Measurements from ENCODE around the gene MSANTD7. TPM values are rescaled to one million over a fixed set of nuclear protein-coding genes. Genes with fewer than 3 reads are reported as not detected.

MSANTD7 gene
- total RNA-seq, 1 donor from 2014 or later: 29.6 TPM

DNA sequence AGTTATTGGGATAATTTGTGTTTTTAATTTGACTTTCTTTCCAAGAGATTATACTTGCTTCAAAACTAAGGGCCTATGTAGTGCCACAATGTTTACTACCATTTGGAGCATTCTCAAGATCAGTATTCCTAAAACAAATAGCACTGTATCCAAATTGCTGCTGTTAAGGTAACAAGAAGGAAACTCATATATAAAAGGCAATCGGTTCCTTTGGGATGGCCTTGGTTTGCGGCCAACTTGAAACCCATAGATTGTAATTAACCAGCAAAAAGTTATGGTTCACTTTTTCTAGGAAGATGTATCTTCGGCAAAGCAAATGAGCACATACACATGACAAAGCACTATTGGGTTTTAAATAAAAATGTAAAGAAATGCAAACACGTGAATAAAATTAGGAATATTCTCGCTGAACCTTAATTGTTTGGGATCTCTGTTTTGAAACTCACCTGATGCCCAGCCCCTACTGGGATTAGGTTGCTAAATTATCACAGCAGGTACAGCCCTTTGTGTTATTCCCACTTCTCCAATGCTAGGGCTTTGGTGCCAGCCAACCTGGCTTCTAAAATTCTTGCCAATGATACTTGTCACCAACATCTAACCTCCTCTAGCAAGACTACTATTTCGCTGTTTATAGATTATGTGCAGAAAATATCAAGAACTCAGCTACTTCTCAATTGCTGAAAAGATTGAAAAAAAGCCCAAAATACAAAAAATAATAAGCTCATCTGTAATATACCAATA lies 16.3 kb upstream of the MSANTD7 start:
- DNase-seq (ENCODE audit: low spot score): no peak
- no peaks in the 10 kb centered on the region for H3K9me3 Mint-ChIP-seq
- peaks cover 9% of the 10 kb centered on the region for H3K27me3 Mint-ChIP-seq (ENCODE audit: insufficient read depth)
- no peak overlapping the region for H3K4me3 Mint-ChIP-seq
- H3K27ac Mint-ChIP-seq: no peak overlapping the region
- intact Hi-C loops (cut with micrococcal nuclease): loop anchor here (2.0 kb wide), 1 partner anchor 17 kb away; the partner anchor contains the start of genes CDNF, HSPA14 and MSANTD7
- peaks cover 22% of the 10 kb centered on the region for H3K4me1 Mint-ChIP-seq (ENCODE audit: low read depth)
- no peaks in the 10 kb centered on the region for H3K36me3 Mint-ChIP-seq (ENCODE audit: low read depth)

GRCh38 chr10:14822879-14823755 lies 15.0 kb upstream of the MSANTD7 start:
- intact Hi-C loops (cut with micrococcal nuclease): loop anchor here (1.0 to 2.0 kb wide), 6 partner anchors 16 to 626 kb away; partner anchors contain the start of genes CDNF, HSPA14 and MSANTD7
- Mint-ChIP-seq H3K27ac (no peak overlapping the region), H3K27me3 (ENCODE audit: insufficient read depth) (peaks cover 9% of the 10 kb centered on the region), H3K36me3 (ENCODE audit: low read depth) (no peaks in the 10 kb centered on the region), H3K4me3 (no peak overlapping the region), H3K4me1 (ENCODE audit: low read depth) (peaks cover 22% of the 10 kb centered on the region), H3K9me3 (no peaks in the 10 kb centered on the region)
- DNase-seq (ENCODE audit: low spot score): no peak

DNA sequence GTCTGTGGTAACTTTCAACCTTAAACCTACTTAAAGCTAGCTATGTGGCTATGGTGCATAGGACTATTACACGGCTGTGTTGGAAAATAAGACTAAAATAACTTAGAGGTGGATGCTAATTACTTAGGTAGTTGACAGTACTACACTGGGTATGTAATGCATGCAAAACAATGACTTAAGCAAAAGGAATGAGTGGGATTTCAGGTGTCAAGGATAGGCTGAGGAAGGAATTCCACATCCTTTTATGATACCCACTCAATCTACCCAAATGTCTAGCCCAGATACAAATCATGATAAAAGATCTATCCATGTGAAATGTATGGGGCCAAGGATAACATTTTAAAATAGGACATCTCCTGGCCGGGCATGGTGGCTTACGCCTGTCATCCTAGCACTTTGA lies 14.1 kb upstream of the MSANTD7 start:
- DNase-seq (ENCODE audit: low spot score): no peak
- Mint-ChIP-seq H3K4me1 (ENCODE audit: low read depth) (peaks cover 22% of the 10 kb centered on the region), H3K27me3 (ENCODE audit: insufficient read depth) (peaks cover 9% of the 10 kb centered on the region), H3K4me3 (no peak overlapping the region), H3K27ac (no peak overlapping the region), H3K9me3 (no peaks in the 10 kb centered on the region), H3K36me3 (ENCODE audit: low read depth) (no peaks in the 10 kb centered on the region)
- intact Hi-C loops (cut with micrococcal nuclease): loop anchor here (1.0 to 2.0 kb wide), 6 partner anchors 15 to 627 kb away; partner anchors contain the start of genes CDNF, HSPA14 and MSANTD7

DNA sequence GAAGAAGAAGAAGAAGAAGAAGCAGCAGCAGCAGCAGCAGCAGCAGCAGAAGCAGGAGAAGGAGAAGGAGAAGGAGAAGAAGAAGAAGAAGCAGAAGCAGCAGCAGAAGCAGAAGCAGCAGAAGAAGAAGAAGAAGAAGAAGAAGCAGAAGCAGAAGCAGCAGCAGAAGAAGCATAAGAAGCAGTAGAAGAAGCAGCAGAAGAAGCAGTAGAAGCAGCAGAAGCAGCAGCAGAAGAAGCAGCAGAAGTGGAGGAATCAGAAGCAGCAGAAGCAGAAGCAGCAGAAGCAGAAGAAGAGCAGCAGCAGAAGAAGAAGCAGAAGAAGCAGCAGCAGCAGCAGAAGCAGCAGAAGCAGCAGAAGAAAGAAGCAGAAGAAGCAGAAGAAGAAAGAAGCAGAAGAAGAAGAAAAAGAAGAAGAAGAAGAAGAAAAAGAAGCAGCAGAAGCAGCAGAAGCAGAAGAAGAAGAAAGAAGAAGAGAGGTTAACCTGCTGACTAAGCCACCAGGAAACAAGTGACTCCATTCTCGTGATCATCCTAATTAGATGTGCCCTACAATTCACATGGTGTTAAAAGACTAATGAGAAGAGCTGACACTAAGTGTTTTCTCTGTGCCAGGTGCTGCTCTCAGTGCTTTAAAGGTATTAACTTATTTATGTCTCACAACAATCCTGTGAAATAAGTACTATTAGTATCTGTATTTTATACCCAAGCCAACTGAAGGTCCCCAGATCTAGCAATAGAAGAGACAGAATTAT lies 11.9 kb upstream of the MSANTD7 start:
- H3K27ac Mint-ChIP-seq: no peak overlapping the region
- H3K4me1 Mint-ChIP-seq (ENCODE audit: low read depth): peaks cover 14% of the 10 kb centered on the region
- intact Hi-C loops (cut with micrococcal nuclease): no loop called here
- H3K36me3 Mint-ChIP-seq (ENCODE audit: low read depth): no peaks in the 10 kb centered on the region
- H3K27me3 Mint-ChIP-seq (ENCODE audit: insufficient read depth): peaks cover 9% of the 10 kb centered on the region
- DNase-seq (ENCODE audit: low spot score): no peak
- no peaks in the 10 kb centered on the region for H3K9me3 Mint-ChIP-seq
- H3K4me3 Mint-ChIP-seq: no peak overlapping the region

DNA sequence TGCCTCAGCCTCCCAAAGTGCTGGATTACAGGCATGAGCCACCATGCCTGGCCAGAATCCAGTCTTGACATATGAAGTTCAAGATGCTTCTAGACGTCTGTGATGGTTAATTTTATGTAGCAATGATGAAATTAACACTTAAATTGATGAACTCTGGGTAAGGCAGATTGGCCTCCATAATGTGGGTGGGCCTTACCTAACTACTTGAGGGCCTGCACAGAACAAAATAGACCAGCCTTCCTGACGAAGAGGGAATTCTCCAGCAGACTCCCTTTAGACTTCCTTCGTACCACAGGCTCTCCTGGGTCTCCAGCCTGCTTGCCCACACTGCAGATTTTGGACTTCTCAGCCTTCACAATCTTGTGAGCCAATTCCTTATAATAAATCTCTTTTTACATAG lies 5.0 kb upstream of the MSANTD7 start:
- H3K4me1 Mint-ChIP-seq (ENCODE audit: low read depth): peaks cover 5% of the 10 kb centered on the region
- H3K36me3 Mint-ChIP-seq (ENCODE audit: low read depth): no peaks in the 10 kb centered on the region
- no peak overlapping the region for H3K4me3 Mint-ChIP-seq
- H3K9me3 Mint-ChIP-seq: no peaks in the 10 kb centered on the region
- intact Hi-C loops (cut with micrococcal nuclease): no loop called here
- no peak for DNase-seq (ENCODE audit: low spot score)
- no peak overlapping the region for H3K27ac Mint-ChIP-seq
- H3K27me3 Mint-ChIP-seq (ENCODE audit: insufficient read depth): no peaks in the 10 kb centered on the region

DNA sequence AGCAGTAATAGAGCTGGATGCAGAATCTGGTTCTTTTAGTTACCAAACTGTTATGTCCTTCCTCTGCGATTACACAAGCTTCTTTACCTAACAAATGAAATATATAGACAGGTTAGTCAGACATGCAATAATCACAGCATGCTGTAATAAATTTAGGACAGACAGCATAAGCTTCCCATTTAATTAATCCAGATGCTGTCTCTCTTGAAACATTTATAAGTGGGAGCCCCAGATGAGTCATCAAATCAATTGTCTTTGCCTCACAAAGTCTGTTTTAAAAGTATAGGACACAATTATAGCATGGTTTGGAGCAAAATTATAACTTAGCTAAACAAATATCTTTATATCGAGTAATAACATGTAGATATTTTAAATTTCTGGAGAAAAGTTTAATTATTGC lies 1.9 kb upstream of the MSANTD7 start:
- Mint-ChIP-seq H3K9me3 (no peaks in the 10 kb centered on the region), H3K27me3 (ENCODE audit: insufficient read depth) (no peaks in the 10 kb centered on the region), H3K36me3 (ENCODE audit: low read depth) (peaks cover 7% of the 10 kb centered on the region), H3K4me1 (ENCODE audit: low read depth) (peaks cover 20% of the 10 kb centered on the region), H3K4me3 (no peak overlapping the region), H3K27ac (no peak overlapping the region)
- DNase-seq (ENCODE audit: low spot score): no peak
- intact Hi-C loops (cut with micrococcal nuclease): loop anchor here (5.0 kb wide), 1 partner anchor 649 kb away; no protein-coding TSS in a partner anchor

GRCh38 chr10:14837003-14837756 lies 926 bp upstream of the MSANTD7 start:
- no peak for DNase-seq (ENCODE audit: low spot score)
- Mint-ChIP-seq H3K9me3 (no peaks in the 10 kb centered on the region), H3K4me1 (ENCODE audit: low read depth) (peaks cover 20% of the 10 kb centered on the region), H3K27me3 (ENCODE audit: insufficient read depth) (no peaks in the 10 kb centered on the region), H3K27ac (peak overlapping the region; percentile 94), H3K4me3 (peak overlapping the region; percentile 93), H3K36me3 (ENCODE audit: low read depth) (peaks cover 15% of the 10 kb centered on the region)
- intact Hi-C loops (cut with micrococcal nuclease): loop anchor here (5.0 kb wide), 1 partner anchor 650 kb away; no protein-coding TSS in a partner anchor

DNA sequence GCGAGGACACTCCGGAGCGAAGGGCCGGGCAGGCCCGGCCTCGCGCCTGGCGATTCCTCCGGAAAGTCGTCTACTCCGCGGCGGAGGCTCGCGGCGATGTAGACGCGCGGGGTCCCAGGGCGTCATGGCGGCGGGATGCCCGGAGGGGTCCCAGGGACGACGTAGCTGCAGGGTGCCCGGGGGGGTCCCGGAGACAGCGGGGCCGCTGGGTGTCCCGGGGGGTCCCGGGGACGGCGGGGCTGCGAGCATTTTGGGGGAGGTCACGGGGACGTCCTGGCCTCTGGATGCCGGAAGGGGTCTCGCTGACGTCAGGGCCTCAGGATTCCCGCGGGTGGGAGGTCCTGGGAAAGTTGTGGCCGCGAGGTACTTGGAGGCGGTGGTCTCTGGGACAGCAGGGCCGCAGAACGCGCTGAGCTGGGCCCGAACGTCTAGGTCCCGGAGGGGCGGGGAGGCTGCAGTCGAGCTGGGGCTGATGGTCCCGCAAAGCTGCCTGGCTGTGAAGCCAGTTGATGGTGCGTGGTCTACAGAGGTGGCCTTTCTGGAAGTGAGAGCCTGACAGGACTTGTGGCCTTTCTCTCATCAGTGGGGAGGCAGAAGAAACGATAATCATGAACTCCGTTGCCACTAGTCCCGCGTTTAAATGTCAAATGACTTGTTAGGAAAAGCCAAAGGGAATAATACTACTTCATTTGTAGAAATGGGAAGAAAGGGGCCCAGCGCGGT lies 637 bp downstream of the MSANTD7 start:
- H3K36me3 Mint-ChIP-seq (ENCODE audit: low read depth): peaks cover 20% of the 10 kb centered on the region
- H3K4me3 Mint-ChIP-seq: peak overlapping the region; percentile 93
- H3K9me3 Mint-ChIP-seq: no peaks in the 10 kb centered on the region
- H3K27ac Mint-ChIP-seq: peak overlapping the region; percentile 94
- DNase-seq (ENCODE audit: low spot score): peak; percentile 18
- intact Hi-C loops (cut with micrococcal nuclease): loop anchor here (1.0 to 5.0 kb wide), 13 partner anchors 16 to 651 kb away; partner anchors contain the start of genes DCLRE1C, MEIG1, RPP38 and SUV39H2
- H3K4me1 Mint-ChIP-seq (ENCODE audit: low read depth): peaks cover 20% of the 10 kb centered on the region
- no peaks in the 10 kb centered on the region for H3K27me3 Mint-ChIP-seq (ENCODE audit: insufficient read depth)

GRCh38 chr10:14839305-14839695 lies 1.2 kb downstream of the MSANTD7 start:
- intact Hi-C loops (cut with micrococcal nuclease): loop anchor here (2.0 to 5.0 kb wide), 4 partner anchors 16 to 652 kb away; partner anchors contain the start of gene RPP38
- H3K27ac Mint-ChIP-seq: peak overlapping the region; percentile 94
- no peaks in the 10 kb centered on the region for H3K9me3 Mint-ChIP-seq
- DNase-seq (ENCODE audit: low spot score): no peak
- no peaks in the 10 kb centered on the region for H3K27me3 Mint-ChIP-seq (ENCODE audit: insufficient read depth)
- H3K4me1 Mint-ChIP-seq (ENCODE audit: low read depth): peaks cover 20% of the 10 kb centered on the region
- H3K4me3 Mint-ChIP-seq: peak overlapping the region; percentile 93
- H3K36me3 Mint-ChIP-seq (ENCODE audit: low read depth): peaks cover 21% of the 10 kb centered on the region

- Mint-ChIP-seq H3K27me3 (ENCODE audit: insufficient read depth) (no peaks in the 10 kb centered on the region), H3K9me3 (no peaks in the 10 kb centered on the region), H3K36me3 (ENCODE audit: low read depth) (peaks cover 28% of the 10 kb centered on the region), H3K4me1 (ENCODE audit: low read depth) (peaks cover 20% of the 10 kb centered on the region), H3K27ac (peak overlapping the region; percentile 30), H3K4me3 (peak overlapping the region; percentile 70)
- DNase-seq (ENCODE audit: low spot score): no peak
- intact Hi-C loops (cut with micrococcal nuclease): loop anchor here (10.0 kb wide), 1 partner anchor 1055 kb away; no protein-coding TSS in a partner anchor
Observed at GRCh38 chr10:14840178-14840577, 2.1 kb downstream of the MSANTD7 start.

DNA sequence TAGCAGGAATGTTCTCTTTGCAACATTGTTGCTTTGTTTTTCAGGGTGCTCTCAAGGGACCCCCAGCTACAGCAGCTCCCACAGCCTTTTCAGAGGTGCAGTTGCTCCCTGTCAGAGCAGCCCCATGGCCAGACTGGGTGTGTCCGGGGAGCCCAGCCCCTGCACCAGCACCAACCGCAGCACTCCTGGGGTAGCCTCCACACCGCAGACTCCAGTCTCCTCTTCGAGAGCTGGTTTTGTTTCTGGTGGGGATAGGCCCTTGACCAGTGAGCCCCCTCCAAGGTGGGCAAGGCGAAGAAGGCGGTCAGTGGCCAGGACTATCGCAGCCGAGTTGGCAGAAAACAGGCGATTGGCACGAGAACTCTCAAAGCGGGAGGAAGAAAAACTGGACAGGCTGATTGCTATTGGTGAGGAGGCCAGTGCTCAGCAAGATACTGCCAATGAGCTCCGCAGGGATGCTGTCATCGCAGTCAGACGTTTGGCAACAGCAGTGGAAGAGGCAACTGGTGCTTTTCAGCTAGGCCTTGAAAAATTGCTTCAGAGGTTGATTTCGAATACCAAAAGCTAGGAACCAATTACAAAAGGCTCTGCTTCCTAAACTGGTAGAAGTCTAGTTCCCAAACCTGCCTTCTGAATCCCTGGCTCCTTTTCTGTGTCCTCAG lies 5.4 kb downstream of the MSANTD7 start:
- H3K36me3 Mint-ChIP-seq (ENCODE audit: low read depth): peaks cover 29% of the 10 kb centered on the region
- intact Hi-C loops (cut with micrococcal nuclease): loop anchor here (10.0 kb wide), 1 partner anchor 1059 kb away; no protein-coding TSS in a partner anchor
- H3K27me3 Mint-ChIP-seq (ENCODE audit: insufficient read depth): no peaks in the 10 kb centered on the region
- H3K4me1 Mint-ChIP-seq (ENCODE audit: low read depth): peaks cover 15% of the 10 kb centered on the region
- H3K9me3 Mint-ChIP-seq: no peaks in the 10 kb centered on the region
- H3K4me3 Mint-ChIP-seq: no peak overlapping the region
- no peak overlapping the region for H3K27ac Mint-ChIP-seq
- no peak for DNase-seq (ENCODE audit: low spot score)
